ENCODE measurements around the gene ARG1. TPM values are rescaled to one million over a fixed set of nuclear protein-coding genes. Genes with fewer than 3 reads are reported as not detected.

Gene ARG1
- total RNA-seq, 1 experiment from 2014 or later, result not detected

DNA sequence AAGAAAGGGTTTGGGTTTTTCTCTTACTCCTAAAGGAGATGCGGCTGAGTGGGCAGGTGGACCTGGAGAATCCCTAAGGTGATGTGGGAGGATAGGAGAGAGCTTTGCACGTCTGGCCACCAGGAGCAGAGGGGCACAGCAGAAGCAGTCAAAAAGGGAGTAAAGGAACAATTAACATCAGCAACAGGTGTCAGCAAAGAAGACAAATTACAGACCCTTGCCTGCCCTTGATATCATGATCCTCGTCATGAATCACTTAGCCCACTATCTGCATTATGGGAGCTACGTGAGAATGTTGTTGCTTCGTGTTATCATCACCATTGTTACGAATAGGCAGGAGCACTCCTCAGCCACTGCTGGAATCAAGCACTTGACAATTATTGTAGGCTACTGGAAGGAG is 25.5 kb upstream of the ARG1 start:
- CTCF ChIA-PET, result no interaction called here
- Histone ChIP-seq H3K4me3 (ENCODE audit: low read depth in 2 of 2, low read length in 2 of 2) (no peak overlapping the region), H3K27me3 (ENCODE audit: control insufficient read depth, insufficient read depth, low read length) (no peaks in the 10 kb centered on the region), H3K36me3 (ENCODE audit: control insufficient read depth, insufficient read depth, low read length) (no peaks in the 10 kb centered on the region), H3K27ac (ENCODE audit: low read length) (no peak overlapping the region), H3K4me1 (ENCODE audit: control insufficient read depth, insufficient read depth, low read length) (no peaks in the 10 kb centered on the region), H3K9me3 (ENCODE audit: control insufficient read depth, insufficient read depth, low read depth, low read length) (no peaks in the 10 kb centered on the region)
- intact Hi-C loops (cut with micrococcal nuclease; ENCODE audit: unreplicated experiment), result no loop called here
- POLR2A ChIA-PET, result no interaction called here
- in situ Hi-C loops (cut with HindIII; ENCODE audit: low pct_unique_long_range_greater_than_20kb, low sequenced_read_pairs), result no loop called here
- no peak for DNase-seq (ENCODE audit: low read depth, low spot score)
- BruUV-seq (replicated peaks), result no TSS peak
- TF ChIP-seq POLR2AphosphoS5 (IDR thresholded peaks at IDR 0.05; ENCODE audit: low read depth, low read length) (no peak), TCF7L2 (IDR thresholded peaks at IDR 0.05; ENCODE audit: low read depth, low read length) (no peak), SIN3A (IDR thresholded peaks at IDR 0.05; ENCODE audit: borderline replicate concordance, insufficient read depth, low read depth, low read length) (no peak)
- TF ChIP-seq, protein P1, sequence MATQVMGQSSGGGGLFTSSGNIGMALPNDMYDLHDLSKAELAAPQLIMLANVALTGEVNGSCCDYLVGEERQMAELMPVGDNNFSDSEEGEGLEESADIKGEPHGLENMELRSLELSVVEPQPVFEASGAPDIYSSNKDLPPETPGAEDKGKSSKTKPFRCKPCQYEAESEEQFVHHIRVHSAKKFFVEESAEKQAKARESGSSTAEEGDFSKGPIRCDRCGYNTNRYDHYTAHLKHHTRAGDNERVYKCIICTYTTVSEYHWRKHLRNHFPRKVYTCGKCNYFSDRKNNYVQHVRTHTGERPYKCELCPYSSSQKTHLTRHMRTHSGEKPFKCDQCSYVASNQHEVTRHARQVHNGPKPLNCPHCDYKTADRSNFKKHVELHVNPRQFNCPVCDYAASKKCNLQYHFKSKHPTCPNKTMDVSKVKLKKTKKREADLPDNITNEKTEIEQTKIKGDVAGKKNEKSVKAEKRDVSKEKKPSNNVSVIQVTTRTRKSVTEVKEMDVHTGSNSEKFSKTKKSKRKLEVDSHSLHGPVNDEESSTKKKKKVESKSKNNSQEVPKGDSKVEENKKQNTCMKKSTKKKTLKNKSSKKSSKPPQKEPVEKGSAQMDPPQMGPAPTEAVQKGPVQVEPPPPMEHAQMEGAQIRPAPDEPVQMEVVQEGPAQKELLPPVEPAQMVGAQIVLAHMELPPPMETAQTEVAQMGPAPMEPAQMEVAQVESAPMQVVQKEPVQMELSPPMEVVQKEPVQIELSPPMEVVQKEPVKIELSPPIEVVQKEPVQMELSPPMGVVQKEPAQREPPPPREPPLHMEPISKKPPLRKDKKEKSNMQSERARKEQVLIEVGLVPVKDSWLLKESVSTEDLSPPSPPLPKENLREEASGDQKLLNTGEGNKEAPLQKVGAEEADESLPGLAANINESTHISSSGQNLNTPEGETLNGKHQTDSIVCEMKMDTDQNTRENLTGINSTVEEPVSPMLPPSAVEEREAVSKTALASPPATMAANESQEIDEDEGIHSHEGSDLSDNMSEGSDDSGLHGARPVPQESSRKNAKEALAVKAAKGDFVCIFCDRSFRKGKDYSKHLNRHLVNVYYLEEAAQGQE (IDR thresholded peaks at IDR 0.05; ENCODE audit: insufficient read depth in 1 of 2, low read depth in 2 of 2, low read length in 1 of 2), result no peak
- no peak for ATAC-seq

DNA sequence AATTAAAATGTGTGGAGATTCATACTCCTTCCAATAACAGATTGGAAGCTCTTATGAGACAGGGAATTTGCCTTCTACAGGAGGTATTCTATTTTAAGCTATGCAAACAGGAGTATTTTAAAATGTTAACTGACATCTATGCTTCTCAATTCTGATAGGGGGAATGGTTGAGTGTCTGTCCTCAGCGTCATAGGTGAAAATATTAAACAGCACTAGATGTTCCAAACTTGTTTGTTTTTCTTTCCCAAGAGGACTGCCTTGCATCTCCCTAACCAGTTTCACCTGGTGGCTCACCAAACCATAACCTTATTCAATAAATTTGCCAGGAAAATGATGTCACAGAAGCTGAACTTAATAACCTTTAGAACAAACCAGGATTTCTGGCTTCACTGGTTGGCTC is 24.6 kb upstream of the ARG1 start:
- H3K27me3 ChIP-seq (ENCODE audit: control insufficient read depth, insufficient read depth, low read length), result no peaks in the 10 kb centered on the region
- H3K36me3 ChIP-seq (ENCODE audit: control insufficient read depth, insufficient read depth, low read length), result no peaks in the 10 kb centered on the region
- intact Hi-C loops (cut with micrococcal nuclease; ENCODE audit: unreplicated experiment) (no loop called here), in situ Hi-C loops (cut with HindIII; ENCODE audit: low pct_unique_long_range_greater_than_20kb, low sequenced_read_pairs) (no loop called here)
- no peak overlapping the region for H3K27ac ChIP-seq (ENCODE audit: low read length)
- CTCF ChIA-PET, result interaction anchor here (0.7 kb wide), 1 partner anchor 65 kb away, joined by 3 read pairs; no protein-coding TSS in a partner anchor
- no peak for DNase-seq (ENCODE audit: low read depth, low spot score)
- no TSS peak for BruUV-seq (replicated peaks)
- H3K4me1 ChIP-seq (ENCODE audit: control insufficient read depth, insufficient read depth, low read length), result no peaks in the 10 kb centered on the region
- no peak overlapping the region for H3K4me3 ChIP-seq (ENCODE audit: low read depth in 2 of 2, low read length in 2 of 2)
- POLR2A ChIA-PET, result no interaction called here
- no peak for ATAC-seq
- no peak for TF ChIP-seq POLR2AphosphoS5 (IDR thresholded peaks at IDR 0.05; ENCODE audit: low read depth, low read length)
- no peak for TF ChIP-seq SIN3A (IDR thresholded peaks at IDR 0.05; ENCODE audit: borderline replicate concordance, insufficient read depth, low read depth, low read length)
- TF ChIP-seq, protein P2, sequence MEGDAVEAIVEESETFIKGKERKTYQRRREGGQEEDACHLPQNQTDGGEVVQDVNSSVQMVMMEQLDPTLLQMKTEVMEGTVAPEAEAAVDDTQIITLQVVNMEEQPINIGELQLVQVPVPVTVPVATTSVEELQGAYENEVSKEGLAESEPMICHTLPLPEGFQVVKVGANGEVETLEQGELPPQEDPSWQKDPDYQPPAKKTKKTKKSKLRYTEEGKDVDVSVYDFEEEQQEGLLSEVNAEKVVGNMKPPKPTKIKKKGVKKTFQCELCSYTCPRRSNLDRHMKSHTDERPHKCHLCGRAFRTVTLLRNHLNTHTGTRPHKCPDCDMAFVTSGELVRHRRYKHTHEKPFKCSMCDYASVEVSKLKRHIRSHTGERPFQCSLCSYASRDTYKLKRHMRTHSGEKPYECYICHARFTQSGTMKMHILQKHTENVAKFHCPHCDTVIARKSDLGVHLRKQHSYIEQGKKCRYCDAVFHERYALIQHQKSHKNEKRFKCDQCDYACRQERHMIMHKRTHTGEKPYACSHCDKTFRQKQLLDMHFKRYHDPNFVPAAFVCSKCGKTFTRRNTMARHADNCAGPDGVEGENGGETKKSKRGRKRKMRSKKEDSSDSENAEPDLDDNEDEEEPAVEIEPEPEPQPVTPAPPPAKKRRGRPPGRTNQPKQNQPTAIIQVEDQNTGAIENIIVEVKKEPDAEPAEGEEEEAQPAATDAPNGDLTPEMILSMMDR (IDR thresholded peaks at IDR 0.05), result no peak
- TF ChIP-seq, protein P1 (IDR thresholded peaks at IDR 0.05; ENCODE audit: insufficient read depth in 1 of 2, low read depth in 2 of 2, low read length in 1 of 2), result no peak
- TF ChIP-seq TCF7L2 (IDR thresholded peaks at IDR 0.05; ENCODE audit: low read depth, low read length), result no peak
- no peaks in the 10 kb centered on the region for H3K9me3 ChIP-seq (ENCODE audit: control insufficient read depth, insufficient read depth, low read depth, low read length)

Data from Panc1 (cell line).